NCI-H446 (cell line): ENCODE data around the gene OR2AG2.
"Not testable (repeated sequence)": the region's sequence is repeated elsewhere in the genome, so short reads cannot be mapped to it uniquely, and the experiment has no call there.

Source experiments
- DNase-seq, 2 experiments: peaks; one replicate each; lab custom pipeline; 2025; lab: John Stamatoyannopoulos, UW

Gene OR2AG2

GRCh38 chr11:6771926-6772893, at the start of gene OR2AG2:
OR2AG2 (minus strand) TSS chr11:6771976; CDS start chr11:6768957, 3,019 bp downstream.
- no peak for DNase-seq

DNA sequence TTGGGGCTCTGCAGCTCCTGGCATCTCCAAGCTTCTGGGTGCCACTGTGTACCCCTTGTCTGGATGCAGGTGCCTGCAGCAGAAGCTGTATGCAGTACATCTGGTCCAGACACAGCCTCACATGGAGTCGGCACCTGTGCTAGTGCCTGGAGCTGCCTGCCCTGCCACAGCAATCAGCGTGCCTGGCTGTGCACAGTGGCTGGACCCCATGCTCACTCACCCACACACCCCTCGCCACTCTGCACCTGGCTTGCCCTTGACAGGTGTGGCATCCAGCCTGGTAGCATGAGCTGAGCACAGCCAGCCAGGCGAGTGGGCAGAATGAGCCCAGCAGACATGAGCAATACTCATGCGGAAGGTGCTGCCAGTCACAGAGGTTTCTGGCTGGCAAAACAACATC, 47.2 kb upstream of the OR2AG2 start:
- DNase-seq: no peak

GRCh38 chr11:6817694-6818093, 45.9 kb upstream of the OR2AG2 start:
- DNase-seq: no peak

DNA sequence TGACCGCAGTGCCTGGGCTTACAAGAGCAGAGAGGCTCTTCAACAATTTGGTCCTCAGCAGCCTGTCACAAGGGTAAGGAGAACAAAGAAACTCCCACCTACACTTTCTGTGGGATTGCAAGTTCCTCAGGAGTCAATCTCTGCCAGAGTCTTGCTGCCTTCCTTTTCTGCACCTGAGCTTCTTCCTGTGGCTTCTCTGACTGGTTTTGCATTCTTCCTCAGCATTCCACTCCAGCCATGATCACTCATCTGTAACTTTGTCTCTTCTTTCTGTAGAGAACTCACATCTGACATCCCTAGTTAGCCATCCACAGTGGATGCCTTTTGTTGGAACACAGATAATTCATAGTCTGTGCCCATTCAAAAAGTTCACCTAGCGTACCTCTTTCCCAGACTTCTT, 41.9 kb upstream of the OR2AG2 start:
- no peak for DNase-seq

DNA sequence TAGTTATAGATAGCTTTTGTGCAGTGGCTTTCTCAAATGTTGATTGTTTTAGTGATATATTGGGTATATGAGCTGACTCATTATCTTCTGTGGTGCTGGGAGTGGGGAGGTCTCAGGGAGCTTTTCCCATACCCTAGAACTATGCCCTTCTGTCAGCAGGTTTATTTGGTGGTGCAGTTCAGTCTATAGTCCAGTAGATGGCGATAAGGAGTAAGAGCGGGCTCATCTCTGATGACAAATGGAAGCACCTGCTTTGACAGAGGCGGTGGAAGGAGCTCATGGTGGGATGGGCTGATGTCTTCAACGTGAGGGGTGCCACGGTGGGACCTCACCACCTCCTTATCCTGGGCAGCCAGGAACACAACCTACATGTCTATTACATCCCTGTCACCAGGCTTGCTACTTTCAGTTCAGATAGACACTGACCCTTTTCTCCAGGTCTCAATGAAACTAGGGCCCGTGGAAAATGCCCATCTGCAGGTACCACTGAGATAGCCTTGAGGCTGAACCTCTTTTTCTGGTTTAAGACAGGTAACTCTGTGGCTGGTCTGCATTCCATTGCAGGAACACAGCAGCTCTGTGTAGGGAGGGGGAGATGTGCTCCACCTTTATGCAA, 40.7 kb upstream of the OR2AG2 start:
- DNase-seq: peak; percentile 5 to 53

- not testable (repeated sequence) for DNase-seq
These were observed 29.3 kb upstream of the OR2AG2 start for GRCh38 chr11:6801075-6801474.

GRCh38 chr11:6799402-6799801, 27.6 kb upstream of the OR2AG2 start, which contains the start of gene OR6A2:
OR6A2 (minus strand) TSS chr11:6799689; CDS start chr11:6795708, 3,981 bp downstream.
- no peak for DNase-seq

GRCh38 chr11:6794639-6795038, 22.9 kb upstream of the OR2AG2 start:
- no peak for DNase-seq

- DNase-seq: no peak
These were observed 18.8 kb upstream of the OR2AG2 start for GRCh38 chr11:6790546-6790945.

- DNase-seq: no peak
These were observed 10.9 kb upstream of the OR2AG2 start, which contains the start of gene OR2AG1 for GRCh38 chr11:6782720-6783119. OR2AG1 (plus strand) TSS chr11:6783020; CDS start chr11:6785038, 2,018 bp downstream.

DNA sequence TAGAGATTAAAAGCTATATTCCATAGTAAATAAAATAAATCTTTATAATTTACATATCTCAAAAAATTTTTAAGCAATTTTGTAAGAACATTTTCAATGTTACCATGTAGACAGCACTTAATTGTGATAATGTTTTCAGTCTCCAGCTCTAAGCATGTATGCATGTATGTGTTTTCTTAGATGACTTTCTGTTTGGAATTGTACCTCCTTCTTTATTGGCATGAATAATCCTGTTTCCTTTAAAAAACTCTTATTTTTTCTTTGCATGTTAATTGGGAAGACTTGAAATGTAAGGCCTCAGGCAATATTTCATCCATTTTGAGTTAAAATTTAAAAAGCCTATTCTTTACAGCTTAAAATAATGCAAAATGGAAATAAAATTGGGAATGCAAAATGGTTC, 9.1 kb upstream of the OR2AG2 start:
- DNase-seq: no peak

DNA sequence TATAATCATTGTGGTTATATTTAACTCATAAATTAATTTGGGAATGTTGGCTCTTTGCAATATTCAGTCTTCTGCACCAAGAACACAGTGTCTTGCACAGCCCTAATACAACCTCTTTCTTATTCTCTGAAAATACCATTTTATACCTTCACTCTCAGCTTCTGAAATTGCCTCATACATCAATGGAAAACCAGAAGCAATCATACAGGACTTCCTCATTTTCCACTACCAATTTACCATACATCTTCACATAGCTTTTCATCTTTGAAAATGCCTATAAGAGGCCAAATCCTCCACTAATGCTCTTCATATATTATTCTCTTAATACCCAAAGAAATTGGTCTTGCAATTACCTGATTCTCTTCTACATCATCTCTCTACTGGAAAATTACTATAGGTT, 6.7 kb upstream of the OR2AG2 start:
- no peak for DNase-seq

GRCh38 chr11:6757373-6757967, 14.3 kb downstream of the OR2AG2 start:
- DNase-seq: peak in 1 of 2 experiments; percentile 46

- no peak for DNase-seq
These were observed 15.8 kb downstream of the OR2AG2 start for GRCh38 chr11:6755953-6756347.

- peak; percentile 31 to 59 for DNase-seq
These were observed 16.3 kb downstream of the OR2AG2 start for GRCh38 chr11:6755303-6755952.

GRCh38 chr11:6747097-6747668, 24.6 kb downstream of the OR2AG2 start:
- DNase-seq: no peak

DNA sequence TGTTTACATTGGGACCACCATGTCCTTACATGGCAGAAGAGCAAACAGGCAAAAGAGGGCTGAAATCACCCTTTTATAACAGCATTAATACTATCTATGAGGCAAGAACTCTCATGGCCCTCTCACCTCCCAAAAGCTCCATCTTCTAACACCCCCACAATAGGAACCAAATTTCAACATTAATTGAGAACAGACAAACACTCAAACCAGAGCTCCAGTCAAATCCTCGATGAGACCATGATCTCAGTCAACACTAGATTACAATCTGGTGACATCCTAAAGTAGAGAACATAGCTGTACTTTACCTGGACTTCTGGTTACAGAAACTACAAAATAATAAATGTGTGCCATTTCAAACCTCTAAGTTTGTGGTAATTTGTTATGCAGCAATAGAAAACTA, 25.1 kb downstream of the OR2AG2 start:
- DNase-seq: no peak

- no peak for DNase-seq
These were observed 25.6 kb downstream of the OR2AG2 start for GRCh38 chr11:6746086-6746618.

DNA sequence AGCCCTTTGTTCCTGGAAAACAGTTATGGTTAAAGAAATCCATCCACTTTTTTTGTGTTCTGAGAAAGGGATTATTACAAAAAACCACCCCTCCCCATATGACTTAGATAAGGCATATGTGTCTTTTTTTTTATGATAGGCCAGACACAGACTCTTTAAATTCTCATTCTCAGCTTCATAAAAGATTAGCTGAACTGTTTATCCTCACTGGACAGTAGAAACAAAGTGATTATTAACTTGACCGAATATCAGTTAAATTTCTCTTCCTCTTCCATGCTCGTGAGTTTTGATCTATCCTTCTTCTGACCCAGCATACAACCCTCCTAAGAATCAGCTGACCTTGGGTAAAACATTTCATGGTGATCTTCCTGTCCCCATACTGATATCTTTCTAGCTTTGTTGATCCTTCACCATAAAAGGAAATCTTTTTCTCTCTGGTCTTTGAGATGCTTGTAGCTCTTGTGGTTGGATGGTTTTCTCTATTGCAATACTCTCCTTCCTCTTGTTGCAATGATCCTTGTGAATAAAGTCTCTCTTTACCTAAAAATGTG, 26.2 kb downstream of the OR2AG2 start:
- no peak for DNase-seq

DNA sequence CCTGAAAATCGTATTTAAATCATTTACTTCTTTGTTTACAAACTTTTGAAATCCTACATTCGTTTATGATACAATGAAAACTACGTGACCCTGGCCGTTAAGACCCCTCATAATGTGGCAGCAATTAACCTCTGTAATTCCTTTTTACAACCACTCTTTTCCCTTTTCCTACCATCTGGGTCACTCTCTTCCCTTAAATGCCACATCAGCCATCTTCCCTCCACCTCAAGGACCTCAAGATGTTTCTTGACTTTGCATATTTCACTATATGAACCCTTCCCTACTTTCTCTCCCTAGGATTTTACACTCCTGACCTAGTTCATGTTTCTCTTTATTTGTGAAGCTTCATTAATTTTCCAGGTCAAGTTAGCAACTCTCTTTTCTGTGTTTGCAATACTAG, 26.8 kb downstream of the OR2AG2 start:
- DNase-seq: no peak

- no peak for DNase-seq
These were observed 29.5 kb downstream of the OR2AG2 start for GRCh38 chr11:6742260-6742659.
